GM18858 (cell line): Measurements from ENCODE around the gene TARBP2.

Experiments
- ATAC-seq: cut with Tn5 transposase; IDR thresholded peaks from one replicate; pipeline ENCODE4 v1.9.1; 2021; ENCODE audit not compliant: unreplicated experiment

Gene TARBP2

DNA sequence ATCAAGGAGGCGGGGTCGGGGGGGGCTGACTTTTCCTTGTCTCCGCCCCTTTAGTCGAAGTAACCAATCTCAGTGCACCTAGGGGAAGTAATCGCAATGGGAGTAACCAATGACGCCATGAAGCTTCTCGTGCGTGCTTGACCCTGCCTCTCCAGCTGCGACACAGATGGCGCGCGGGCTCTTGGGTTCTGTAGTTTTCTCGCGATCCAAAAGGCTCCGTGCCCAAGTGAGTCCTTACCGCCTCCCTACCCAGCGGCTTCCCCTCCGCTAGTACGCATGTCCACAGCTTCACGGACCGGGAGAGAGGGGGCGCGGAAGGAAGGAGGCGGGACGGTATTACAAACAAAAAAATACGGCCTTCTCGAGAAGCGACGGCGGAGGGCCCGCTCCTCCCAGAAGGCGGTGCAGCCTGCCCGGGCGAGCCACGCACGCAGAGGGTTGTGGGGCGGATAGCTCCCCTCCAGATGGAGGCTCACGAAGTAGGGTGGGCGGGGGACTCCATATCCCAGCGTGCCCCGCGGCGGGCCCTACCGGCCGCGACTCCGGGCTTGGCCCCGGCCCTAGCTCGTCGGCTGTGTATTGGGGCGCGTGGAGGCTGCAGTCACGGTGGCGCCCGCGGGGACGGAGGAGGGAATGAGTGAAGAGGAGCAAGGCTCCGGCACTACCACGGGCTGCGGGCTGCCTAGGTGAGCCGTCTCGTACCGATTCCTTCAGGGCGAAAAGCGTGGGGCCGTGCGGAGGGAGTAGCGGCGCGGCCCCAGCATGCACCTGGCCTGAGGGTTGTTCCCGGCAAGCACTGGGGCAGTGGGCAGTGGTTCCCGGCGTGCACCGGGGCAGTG is at the start of gene TARBP2:
TSS of gene TARBP2 (plus strand) at position 508 of the 839 bp plus-strand sequence. CDS start at position 634, 126 bp downstream.
- peak; percentile 59 for ATAC-seq

GRCh38 chr12:53451661-53452158 is 49.4 kb upstream of the TARBP2 start, which contains the start of gene PCBP2:
TSS of gene PCBP2 (plus strand) at chr12:53452102. CDS start at chr12:53454801, 2,699 bp downstream.
- ATAC-seq: peak; percentile 89

GRCh38 chr12:53452159-53453077 is 48.7 kb upstream of the TARBP2 start:
- ATAC-seq: no peak

- ATAC-seq: no peak
Measured at GRCh38 chr12:53453953-53454640, 47.0 kb upstream of the TARBP2 start.

DNA sequence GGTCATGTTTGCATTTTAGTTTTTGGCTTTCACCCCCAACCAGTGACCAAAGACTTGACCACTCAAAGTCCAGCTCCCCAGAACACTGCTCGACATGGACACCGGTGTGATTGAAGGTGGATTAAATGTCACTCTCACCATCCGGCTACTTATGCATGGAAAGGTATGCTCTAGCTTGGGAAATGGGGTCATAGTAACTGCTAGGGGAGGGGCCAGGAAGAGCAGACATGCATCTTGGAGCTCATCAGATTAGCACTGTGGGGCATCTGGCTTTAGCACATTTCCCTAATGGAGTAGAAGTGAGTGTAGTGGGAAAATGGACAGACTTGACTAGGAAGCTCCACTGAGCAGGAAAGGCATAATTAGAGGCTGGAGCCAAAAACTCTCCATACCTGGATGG is 46.4 kb upstream of the TARBP2 start:
- no peak for ATAC-seq

DNA sequence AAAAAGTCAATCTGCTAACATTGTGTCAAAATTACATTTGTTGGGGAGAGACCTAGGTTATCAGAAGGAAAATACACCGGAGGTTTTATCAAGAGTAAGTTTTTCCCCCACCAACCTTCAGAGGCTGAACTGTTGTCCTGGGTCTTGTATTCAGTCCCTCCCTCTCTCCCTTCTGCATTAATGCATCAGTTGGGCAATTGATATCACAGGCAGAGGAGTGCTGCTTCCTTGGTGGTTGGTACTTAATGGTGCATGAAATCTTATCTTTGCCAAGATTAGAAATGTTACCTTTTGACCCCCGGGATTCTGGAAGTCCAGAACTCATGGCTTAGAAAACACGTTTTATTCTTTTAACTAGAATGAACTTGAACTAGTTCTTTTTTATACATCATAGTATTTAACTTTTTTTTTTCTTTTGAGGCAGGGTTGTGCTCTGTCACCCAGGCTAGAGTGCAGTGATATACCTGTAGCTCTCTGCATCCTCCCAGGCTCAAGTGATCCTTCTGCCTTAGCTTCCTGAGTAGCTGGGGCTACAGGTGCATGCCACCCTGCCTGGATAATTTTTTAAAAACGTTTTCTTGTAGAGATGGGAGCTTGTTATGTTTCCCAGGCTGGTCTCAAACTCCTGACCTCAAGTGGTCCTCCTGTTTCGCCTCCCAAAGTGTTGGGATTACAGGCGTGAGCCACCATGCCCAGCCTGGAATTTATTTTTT is 44.3 kb upstream of the TARBP2 start:
- no peak for ATAC-seq

- no peak for ATAC-seq
Measured at GRCh38 chr12:53459097-53459496, 42.0 kb upstream of the TARBP2 start.

DNA sequence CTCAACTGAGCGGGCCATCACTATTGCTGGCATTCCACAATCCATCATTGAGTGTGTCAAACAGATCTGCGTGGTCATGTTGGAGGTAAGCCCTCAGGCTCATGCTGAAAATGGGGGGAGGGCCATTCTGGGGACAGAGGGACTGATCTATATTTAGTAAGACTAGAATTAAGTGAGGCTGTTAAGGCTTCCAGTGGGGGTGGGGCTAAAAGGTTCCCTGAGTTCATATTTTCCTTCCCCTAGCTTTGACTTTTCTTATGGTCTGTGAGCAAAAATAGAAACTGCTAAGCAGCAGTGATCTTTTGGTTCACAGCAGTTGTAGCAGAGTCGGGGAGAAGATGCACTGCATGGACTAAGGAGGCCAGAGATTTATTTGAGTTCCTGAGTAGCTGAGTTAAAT is 40.0 kb upstream of the TARBP2 start:
- ATAC-seq: no peak

DNA sequence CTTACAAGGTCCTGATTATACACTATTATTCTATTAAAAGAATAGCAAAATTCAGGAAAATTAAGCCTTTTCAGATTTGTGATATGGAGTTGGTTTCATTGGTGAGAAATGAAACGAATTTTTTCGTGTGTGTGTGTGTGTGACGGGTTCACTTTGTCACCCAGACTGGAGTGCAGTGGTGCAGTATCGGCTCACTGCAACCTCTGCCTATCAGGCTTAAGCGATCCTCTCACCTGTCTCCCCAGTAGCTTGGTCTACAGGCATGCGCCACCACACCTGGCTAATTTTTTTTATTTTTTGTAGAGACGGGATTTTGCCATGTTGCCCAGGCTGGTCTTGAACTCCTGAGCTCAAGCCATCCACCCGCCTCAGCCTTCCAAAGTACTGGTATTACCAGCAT is 39.5 kb upstream of the TARBP2 start:
- ATAC-seq: no peak

- no peak for ATAC-seq
Measured at GRCh38 chr12:53462935-53463334, 38.1 kb upstream of the TARBP2 start.

GRCh38 chr12:53463802-53464560 is 37.1 kb upstream of the TARBP2 start:
- ATAC-seq: no peak

DNA sequence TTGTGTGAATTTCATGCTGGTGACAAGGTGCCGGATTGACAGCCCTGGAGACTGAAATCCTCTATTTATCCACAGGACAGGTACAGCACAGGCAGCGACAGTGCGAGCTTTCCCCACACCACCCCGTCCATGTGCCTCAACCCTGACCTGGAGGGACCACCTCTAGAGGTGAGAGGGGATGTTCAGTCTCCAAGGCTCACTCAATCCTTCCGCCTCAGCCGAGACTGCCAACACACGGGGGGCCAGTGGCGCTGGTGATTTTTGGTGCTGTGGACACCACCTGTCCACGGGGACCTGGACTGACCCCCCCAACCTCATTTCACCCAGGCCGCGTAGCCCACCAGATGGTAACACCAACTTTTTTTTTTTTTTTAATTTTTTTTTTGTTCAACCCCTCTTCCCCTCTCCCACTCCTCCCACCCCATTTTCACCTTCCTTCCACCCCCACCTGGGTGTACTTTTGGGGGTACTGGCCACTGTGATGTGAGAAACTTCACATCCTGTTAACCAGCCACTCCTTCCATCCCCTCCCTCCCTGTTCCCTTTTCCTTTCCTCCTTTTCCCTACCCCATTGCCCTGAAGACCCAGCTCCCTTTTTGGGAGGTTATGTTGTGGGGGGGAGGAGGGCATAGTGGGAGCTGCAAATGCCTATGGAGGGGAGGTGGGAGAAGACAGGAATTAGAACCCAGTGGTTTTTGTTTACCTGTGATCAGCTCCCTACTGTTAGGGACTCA is 36.2 kb upstream of the TARBP2 start:
- no peak for ATAC-seq

DNA sequence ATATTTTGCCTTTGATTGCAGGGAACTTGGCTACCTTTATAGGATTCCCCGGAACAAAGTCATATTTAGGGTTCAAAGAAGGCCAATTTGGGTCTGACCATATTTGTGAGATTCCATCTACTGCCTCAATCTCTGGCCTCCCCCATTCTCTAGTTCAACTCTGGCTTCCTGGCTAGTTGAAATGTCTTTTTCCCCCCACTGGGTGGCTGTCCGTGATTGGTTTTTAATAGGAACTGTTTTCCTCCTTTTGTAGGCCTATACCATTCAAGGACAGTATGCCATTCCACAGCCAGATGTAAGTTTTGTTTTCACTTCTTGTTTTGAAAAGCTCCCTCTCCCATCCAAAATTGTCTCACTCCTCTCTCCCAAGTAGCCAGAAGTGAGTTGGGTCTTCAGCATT is 35.4 kb upstream of the TARBP2 start:
- no peak for ATAC-seq

GRCh38 chr12:53466640-53467039 is 34.4 kb upstream of the TARBP2 start:
- no peak for ATAC-seq

DNA sequence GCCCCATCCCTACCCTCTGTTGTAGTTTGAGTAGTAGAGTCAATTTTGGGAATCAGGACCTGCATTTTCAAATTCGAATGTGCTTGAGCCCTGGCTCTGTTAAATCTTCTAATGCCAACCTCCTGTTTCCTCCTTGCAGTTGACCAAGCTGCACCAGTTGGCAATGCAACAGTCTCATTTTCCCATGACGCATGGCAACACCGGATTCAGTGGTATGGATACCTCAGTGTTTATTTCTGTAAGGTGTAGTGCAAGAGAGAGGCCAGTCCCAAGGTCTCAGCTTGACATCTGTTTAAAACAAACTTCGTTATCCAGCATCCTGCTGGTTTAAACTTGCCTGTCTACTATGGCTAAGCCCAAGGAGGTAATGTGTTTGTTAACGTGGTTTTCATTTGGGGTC is 34.0 kb upstream of the TARBP2 start:
- ATAC-seq: no peak

DNA sequence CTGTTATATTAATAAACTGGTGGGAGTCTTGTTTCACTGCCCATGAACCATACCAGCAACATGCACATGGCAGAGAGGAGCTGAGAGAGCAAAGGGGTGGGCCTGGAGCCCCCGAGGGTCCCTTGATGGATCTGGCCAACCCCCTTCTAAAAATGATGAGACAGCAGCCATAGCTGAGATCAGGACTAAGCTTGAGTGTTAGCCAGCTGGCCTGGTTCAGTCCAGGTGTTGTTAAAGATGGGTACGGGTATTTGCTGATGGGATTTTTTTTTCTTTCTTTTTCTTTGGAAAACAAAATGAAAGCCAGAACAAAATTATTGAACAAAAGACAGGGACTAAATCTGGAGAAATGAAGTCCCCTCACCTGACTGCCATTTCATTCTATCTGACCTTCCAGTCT is 33.2 kb upstream of the TARBP2 start:
- ATAC-seq: no peak

- no peak for ATAC-seq
Measured at GRCh38 chr12:53468282-53468681, 32.8 kb upstream of the TARBP2 start.

- no peak for ATAC-seq
Measured at GRCh38 chr12:53472056-53472582, 29.0 kb upstream of the TARBP2 start.

- no peak for ATAC-seq
Measured at GRCh38 chr12:53474077-53474476, 27.0 kb upstream of the TARBP2 start.
